Cortex of kidney (tissue), 1 donor: Measurements from ENCODE around the gene SAMD4A.

ENCODE experiments used
- DNase-seq: peaks from one replicate; lab custom pipeline; 2025; lab: John Stamatoyannopoulos, UW

SAMD4A gene

DNA sequence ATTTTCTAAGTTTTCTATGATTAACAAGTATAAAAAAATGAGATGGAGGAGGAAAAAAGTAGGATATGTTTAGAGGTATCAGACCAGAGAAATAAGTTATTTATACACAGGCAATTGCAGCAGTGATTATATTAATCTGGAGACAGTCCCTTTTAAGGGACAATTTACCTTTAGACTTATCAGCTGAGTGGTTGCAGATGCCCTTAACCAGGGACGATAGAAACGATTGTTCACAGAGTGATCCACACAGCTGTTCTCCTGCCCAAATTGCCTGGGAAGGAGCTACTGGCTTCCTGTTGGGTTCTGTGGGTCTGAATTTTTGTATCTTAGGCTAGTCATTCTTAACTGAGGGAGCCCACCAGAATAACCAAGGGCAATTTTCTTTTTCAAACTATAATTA is 269.3 kb downstream of the SAMD4A start:
- no peak for DNase-seq

DNA sequence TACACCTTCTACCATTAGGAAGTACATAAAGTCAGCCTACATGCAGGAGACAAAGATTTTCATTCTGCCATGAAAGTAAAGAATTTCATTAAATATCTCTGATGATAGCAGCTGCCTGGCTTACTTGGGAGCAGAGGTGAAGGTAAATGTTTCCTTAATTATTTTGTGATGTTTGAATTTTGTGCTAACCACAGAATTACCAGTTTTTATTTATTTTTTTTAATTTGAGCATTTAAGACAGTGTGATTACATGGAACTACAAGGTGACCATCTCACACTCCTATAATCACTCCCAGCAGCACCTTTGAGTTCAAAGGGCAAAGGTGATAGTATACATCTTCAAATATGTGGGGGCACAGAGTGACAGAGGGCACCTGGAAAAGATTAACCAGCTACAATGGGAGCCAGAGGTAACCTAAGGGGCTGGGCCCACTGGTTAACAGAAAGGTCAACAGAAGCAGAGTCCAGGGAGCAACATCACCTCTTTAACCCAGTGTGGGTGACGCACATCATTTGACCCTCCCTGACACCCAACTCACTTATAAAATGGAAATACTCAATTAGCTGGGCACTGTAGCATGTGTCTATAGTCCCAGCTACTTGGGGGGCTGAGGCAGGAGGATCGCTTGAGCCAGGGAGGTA is 270.7 kb downstream of the SAMD4A start:
- DNase-seq: no peak

DNA sequence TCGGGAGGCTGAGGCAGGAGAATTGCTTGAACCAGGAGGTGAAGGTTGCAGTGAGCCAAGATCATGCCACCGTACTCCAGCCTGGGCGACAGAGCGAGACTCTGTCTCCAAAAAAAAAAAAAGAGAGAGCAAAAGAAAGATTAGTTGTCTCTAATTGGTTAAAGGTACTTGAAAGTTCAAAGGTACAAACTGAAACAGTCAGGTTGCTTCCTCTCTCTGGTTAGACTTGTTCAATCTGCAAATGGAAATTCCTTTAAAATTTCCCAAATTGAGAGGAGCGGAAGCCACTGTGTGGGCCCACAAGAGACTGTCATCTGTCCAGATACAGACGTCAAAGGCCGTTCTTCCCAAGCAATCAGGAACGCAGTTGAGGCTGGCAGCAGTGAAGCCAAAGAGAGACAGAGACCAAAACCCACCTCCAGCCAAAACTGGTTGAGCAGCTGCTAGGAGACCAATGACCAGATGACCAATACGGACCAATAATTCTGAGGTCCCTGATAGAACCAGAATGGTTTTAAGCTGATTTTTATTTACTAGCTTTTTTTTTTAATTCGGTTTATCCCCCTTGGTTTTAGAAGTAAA is 272.1 kb downstream of the SAMD4A start:
- no peak for DNase-seq

GRCh38 chr14:54839701-54840119 is 272.8 kb downstream of the SAMD4A start:
- no peak for DNase-seq

DNA sequence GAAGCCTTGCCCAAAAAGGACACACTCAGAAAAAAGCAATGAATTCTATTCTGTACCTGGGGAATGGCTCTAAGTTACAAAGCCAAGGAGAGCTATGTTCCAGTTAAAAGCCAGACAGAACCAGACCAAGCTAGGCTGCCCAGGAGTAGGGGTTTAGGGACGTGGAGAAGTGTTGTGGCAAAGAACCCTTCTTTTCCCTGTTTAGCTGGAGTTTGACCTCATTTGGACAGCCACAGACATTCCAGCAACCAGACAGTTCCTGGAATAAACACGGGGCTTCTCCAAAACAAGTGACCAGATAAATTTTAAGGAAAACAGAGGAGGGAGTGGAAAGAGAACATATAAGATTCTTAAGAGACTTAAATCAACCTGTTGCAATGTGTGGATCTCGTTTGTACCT is 273.4 kb downstream of the SAMD4A start:
- no peak for DNase-seq

DNA sequence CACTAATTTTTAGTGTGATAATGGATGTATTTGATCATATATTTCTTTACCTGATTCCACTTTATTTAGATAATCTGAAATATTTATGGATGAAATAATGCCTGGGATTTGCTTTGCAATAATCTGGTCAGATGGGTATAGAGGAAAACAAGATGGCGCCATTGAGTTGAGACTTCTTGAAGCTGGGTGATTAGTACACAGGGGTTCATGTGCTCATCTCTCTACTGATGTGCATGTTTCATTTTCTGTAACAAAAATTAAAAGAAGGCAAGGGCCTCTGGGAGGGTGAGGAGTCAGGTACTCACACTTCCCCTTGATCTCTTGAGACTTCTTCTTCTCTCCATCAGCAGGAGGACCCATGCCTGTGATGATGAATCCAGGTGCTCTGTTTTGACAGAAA is 273.9 kb downstream of the SAMD4A start:
- no peak for DNase-seq
